ENCODE data around the gene RTN3.
"Not testable (repeated sequence)": the region's sequence is repeated elsewhere in the genome, so short reads cannot be mapped to it uniquely, and the experiment has no call there.

Gene RTN3

GRCh38 chr11:63681321-63682065 lies at the start of gene RTN3:
Gene RTN3 (plus strand): TSS chr11:63681500. CDS start chr11:63681637, 137 bp downstream.
- DNase-seq = peak; percentile 98

- peak; percentile 30 for DNase-seq
Measured at GRCh38 chr11:63635762-63636465, 45.4 kb upstream of the RTN3 start.

- DNase-seq = not testable (repeated sequence)
Measured at GRCh38 chr11:63638436-63638835, 42.9 kb upstream of the RTN3 start.

GRCh38 chr11:63639199-63639832 lies 42.0 kb upstream of the RTN3 start:
- no peak for DNase-seq

GRCh38 chr11:63641727-63642126 lies 39.6 kb upstream of the RTN3 start:
- no peak for DNase-seq

- no peak for DNase-seq
Measured at GRCh38 chr11:63643205-63643604, 38.1 kb upstream of the RTN3 start.

GRCh38 chr11:63652671-63653070 lies 28.6 kb upstream of the RTN3 start:
- no peak for DNase-seq

- DNase-seq = no peak
Measured at GRCh38 chr11:63660972-63661371, 20.3 kb upstream of the RTN3 start.

GRCh38 chr11:63663809-63664208 lies 17.5 kb upstream of the RTN3 start:
- no peak for DNase-seq

- no peak for DNase-seq
Measured at GRCh38 chr11:63666874-63667273, 14.4 kb upstream of the RTN3 start.

- DNase-seq = no peak
Measured at GRCh38 chr11:63667995-63668795, 13.1 kb upstream of the RTN3 start.

GRCh38 chr11:63670096-63670432 lies 11.2 kb upstream of the RTN3 start:
- DNase-seq = no peak

- DNase-seq = peak; percentile 37
Measured at GRCh38 chr11:63670433-63671321, 10.6 kb upstream of the RTN3 start.

- peak; percentile 92 for DNase-seq
Measured at GRCh38 chr11:63671322-63672155, 9.8 kb upstream of the RTN3 start, which contains the start of gene ATL3. Gene ATL3 (minus strand): TSS chr11:63671376. CDS start chr11:63671335, 41 bp downstream.

GRCh38 chr11:63672156-63672463 lies 9.2 kb upstream of the RTN3 start:
- no peak for DNase-seq

GRCh38 chr11:63672936-63673539 lies 8.3 kb upstream of the RTN3 start:
- DNase-seq = no peak

GRCh38 chr11:63673579-63673978 lies 7.7 kb upstream of the RTN3 start:
- DNase-seq = no peak

GRCh38 chr11:63680834-63681320 lies 423 bp upstream of the RTN3 start:
- DNase-seq = peak; percentile 49

GRCh38 chr11:63682066-63683021 lies 1.0 kb downstream of the RTN3 start:
- no peak for DNase-seq
